Raji (cell line): ENCODE results near the gene MCM3AP.

Experiments
- POLR2A ChIP-seq: IDR thresholded peaks from 2 replicates; pipeline ENCODE4 v1.6.1; 2011; ENCODE audit warnings: low read depth, low read length, control low read depth; ENCODE audit not compliant: insufficient read depth

MCM3AP gene

GRCh38 chr21:46208761-46209721 lies 76.4 kb downstream of the MCM3AP start:
- TF ChIP-seq POLR2A, result no peak

GRCh38 chr21:46207920-46208591 lies 77.4 kb downstream of the MCM3AP start:
- no peak for TF ChIP-seq POLR2A

GRCh38 chr21:46207006-46207919 lies 78.1 kb downstream of the MCM3AP start:
- no peak for TF ChIP-seq POLR2A

- TF ChIP-seq POLR2A, result no peak
Observed at GRCh38 chr21:46206163-46207005, 79.0 kb downstream of the MCM3AP start.

GRCh38 chr21:46205766-46206162 lies 79.6 kb downstream of the MCM3AP start:
- TF ChIP-seq POLR2A, result no peak

GRCh38 chr21:46205166-46205565 lies 80.2 kb downstream of the MCM3AP start:
- no peak for TF ChIP-seq POLR2A

GRCh38 chr21:46203203-46203600 lies 82.2 kb downstream of the MCM3AP start:
- TF ChIP-seq POLR2A, result no peak

GRCh38 chr21:46202592-46203202 lies 82.7 kb downstream of the MCM3AP start:
- TF ChIP-seq POLR2A, result no peak

GRCh38 chr21:46199436-46200373 lies 85.7 kb downstream of the MCM3AP start:
- TF ChIP-seq POLR2A, result no peak

- TF ChIP-seq POLR2A, result no peak
Observed at GRCh38 chr21:46196733-46197132, 88.7 kb downstream of the MCM3AP start.

- no peak for TF ChIP-seq POLR2A
Observed at GRCh38 chr21:46195595-46196195, 89.7 kb downstream of the MCM3AP start.
